ENCODE data around the gene CUEDC1.

DNA sequence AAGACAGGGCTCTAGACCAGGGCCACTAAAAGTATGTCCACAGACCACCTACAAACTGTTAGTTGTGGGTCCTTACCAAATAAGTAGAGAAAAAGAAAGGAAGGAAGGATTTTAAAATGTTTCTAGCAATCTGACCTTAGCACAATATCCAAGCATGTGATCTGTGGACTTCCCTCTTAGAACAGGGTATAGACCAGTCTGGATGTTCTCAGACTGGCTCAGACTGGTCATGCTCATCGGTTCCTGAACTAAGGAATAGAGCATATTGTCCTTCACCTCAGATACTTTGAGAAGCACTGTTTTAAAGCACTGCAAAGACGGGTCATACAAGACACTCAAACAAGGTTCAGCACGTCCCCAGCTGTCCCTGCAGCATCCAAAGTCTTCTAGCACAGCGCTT lies 25.8 kb downstream of the CUEDC1 start:
- TF ChIP-seq EP300 (IDR thresholded peaks at IDR 0.05) = no peak
- TF ChIP-seq, protein P1, sequence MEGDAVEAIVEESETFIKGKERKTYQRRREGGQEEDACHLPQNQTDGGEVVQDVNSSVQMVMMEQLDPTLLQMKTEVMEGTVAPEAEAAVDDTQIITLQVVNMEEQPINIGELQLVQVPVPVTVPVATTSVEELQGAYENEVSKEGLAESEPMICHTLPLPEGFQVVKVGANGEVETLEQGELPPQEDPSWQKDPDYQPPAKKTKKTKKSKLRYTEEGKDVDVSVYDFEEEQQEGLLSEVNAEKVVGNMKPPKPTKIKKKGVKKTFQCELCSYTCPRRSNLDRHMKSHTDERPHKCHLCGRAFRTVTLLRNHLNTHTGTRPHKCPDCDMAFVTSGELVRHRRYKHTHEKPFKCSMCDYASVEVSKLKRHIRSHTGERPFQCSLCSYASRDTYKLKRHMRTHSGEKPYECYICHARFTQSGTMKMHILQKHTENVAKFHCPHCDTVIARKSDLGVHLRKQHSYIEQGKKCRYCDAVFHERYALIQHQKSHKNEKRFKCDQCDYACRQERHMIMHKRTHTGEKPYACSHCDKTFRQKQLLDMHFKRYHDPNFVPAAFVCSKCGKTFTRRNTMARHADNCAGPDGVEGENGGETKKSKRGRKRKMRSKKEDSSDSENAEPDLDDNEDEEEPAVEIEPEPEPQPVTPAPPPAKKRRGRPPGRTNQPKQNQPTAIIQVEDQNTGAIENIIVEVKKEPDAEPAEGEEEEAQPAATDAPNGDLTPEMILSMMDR (IDR thresholded peaks at IDR 0.05) = no peak
